ENCODE measurements around the gene CCR4. TPM values are rescaled to one million over a fixed set of nuclear protein-coding genes. Genes with fewer than 3 reads are reported as not detected.

The CCR4 gene
- total RNA-seq: not detected in 2 replicates

DNA sequence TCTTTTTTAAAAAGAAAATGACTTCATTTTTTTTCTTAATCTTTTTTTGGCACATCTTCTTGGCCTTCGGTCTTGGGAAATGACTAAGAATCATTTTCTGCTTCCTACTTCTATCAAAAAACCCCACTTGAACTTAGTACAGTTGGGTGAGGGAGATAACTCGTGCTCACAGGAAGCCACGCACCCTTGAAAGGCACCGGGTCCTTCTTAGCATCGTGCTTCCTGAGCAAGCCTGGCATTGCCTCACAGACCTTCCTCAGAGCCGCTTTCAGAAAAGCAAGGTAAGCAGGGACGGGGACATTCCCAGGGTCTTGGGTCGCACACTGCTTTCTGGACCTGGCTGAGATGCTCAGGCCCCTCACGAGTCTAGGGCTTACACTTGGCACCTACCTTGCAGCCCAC lies at the start of gene CCR4:
Gene CCR4, plus strand, starts transcription at position 235 of the 402 bp plus-strand sequence. CDS start 1,779 bp downstream, outside the sequence.

Other genes starting within 250 kb of the CCR4 start
- gene TRIM71, start 133.6 kb upstream of the CCR4 start, total RNA-seq: not detected in 2 replicates
- 71.3 and 109 TPM in 2 replicates for gene GLB1, start 145.5 kb downstream of the CCR4 start, total RNA-seq
- gene TMPPE, start 145.5 kb downstream of the CCR4 start, total RNA-seq: 3.7 and 5.6 TPM in 2 replicates
- 498 and 547 TPM in 2 replicates for gene CRTAP, start 162.4 kb downstream of the CCR4 start, total RNA-seq

All from cardiac ventricle fibroblast (primary cell).